ENCODE data around the gene SLC9B1. TPM values are rescaled to one million over a fixed set of nuclear protein-coding genes. Genes with fewer than 3 reads are reported as not detected.
A peak's percentile ranks its signal among the peaks of the same experiment; 100 is the strongest.

SLC9B1 gene
- total and polyA plus RNA-seq, 10 donors: 0.37 to 5.4 (median 1.7) TPM

DNA sequence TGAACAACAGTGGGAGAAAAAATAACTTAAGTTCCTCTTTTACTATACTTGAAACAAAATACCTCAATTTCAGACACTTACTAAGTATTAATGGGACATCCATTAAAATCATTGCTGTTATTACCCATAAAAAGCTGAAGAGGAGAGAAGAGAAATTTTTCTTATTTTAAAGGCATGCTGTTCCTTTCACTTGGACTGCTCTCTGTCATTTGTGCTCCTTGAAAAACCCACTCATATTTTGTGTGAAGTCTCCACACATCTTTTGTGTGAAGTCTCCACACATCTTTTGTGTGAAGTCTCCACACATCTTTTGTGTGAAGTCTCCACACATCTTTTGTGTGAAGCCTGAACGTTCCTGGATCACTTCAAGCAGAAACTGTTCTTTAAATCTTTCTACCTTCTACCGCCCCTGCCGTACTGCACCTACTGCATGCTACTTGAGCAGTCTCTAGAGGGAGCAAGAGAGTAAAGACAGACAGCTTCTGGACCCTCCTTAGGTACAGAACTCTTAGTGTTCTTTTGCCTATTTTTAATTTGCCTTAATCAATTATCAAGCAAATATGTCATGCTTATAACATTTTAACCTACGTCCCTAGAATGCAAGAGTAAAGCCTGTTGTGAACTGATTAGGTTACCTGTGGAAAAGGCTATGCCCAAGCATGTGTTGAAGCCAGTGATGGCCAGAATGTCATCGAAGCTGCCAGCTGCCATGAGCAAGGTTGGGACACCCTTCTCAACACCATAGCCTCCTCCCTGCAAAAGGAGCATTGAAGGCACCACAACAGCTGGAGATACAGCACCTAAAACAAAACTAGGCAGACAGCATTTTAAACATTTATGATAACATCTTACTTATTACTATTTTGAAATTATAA lies 27.1 kb upstream of the SLC9B1 start:
- Histone ChIP-seq H3K36me3 (peaks cover 0 to 58% (median 23%) of the 10 kb centered on the region in 6 donors), H3K27me3 (replicated peaks in 1 of 7) (no peaks in the 10 kb centered on the region), H3K4me3 (no peak overlapping the region), H3K27ac (no peak overlapping the region), H3K9me3 (no peaks in the 10 kb centered on the region), H3K4me1 (peaks cover 0 to 6% (median 0%) of the 10 kb centered on the region in 6 donors)
- intact Hi-C loops (cut with DNase I; ENCODE audit: low total_unique reads): no loop called here
- WGBS, 5 donors: 49 to 61% (median 52%) methylated on average over 5 of the region's 5 CpGs
- no peak for DNase-seq
- TF ChIP-seq CTCF (IDR thresholded peaks at IDR 0.05 in 8 of 11, conservative IDR thresholded peaks at IDR 0.05 in 3 of 11) (peak; percentile 29 to 82 (median 56)), POLR2AphosphoS5 (IDR thresholded peaks at IDR 0.05) (no peak)

DNA sequence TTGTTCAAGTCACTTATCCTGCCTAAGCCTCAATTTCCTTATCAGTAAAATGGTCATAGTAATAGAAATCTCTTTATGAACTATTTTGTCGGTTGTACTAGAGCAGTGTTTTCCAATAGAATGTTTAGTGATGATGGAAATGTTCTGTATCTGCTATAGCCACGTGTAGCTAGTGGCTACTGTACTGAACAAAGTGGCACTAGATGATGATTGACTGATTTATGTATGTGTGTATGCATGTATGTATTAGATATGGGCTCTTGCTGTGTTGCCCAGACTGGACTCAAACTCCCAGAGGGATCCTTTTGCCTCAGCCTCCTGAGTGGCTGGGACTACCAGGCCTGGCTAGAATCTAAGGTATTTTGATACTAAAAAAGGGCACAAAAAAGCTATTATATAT lies 24.7 kb upstream of the SLC9B1 start:
- Histone ChIP-seq H3K9me3 (no peaks in the 10 kb centered on the region), H3K4me1 (peaks cover 0 to 6% (median 0%) of the 10 kb centered on the region in 6 donors), H3K27me3 (replicated peaks in 1 of 7) (no peaks in the 10 kb centered on the region), H3K36me3 (peaks cover 0 to 47% (median 16%) of the 10 kb centered on the region in 6 donors), H3K27ac (no peak overlapping the region), H3K4me3 (no peak overlapping the region)
- WGBS, 5 donors: 84 to 93% (median 89%) methylated on average over 2 of the region's 2 CpGs
- no peak for TF ChIP-seq CTCF (IDR thresholded peaks at IDR 0.05 in 8 of 11, conservative IDR thresholded peaks at IDR 0.05 in 3 of 11)
- no peak for TF ChIP-seq POLR2AphosphoS5 (IDR thresholded peaks at IDR 0.05)
- TF ChIP-seq POLR2A (IDR thresholded peaks at IDR 0.05): no peak
- intact Hi-C loops (cut with DNase I; ENCODE audit: low total_unique reads): no loop called here
- no peak for DNase-seq

DNA sequence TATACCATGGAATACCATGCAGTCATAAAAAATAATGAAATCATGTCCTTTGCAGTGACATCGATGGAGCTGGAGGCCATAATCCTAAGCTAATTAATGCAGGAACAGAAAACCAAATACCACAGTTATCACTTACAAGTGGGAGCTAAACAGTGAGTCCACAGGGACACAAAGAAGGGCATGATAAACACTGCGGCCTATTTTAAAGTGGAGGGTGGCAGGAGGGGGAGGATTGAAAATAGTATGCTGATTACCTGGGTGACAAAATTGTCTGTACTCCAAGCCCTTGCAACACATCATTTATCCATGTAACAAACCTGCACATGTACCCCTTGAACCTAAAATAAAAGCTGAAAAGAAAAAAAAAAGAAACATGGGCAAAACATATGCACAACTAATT lies 16.7 kb upstream of the SLC9B1 start:
- H3K9me3 ChIP-seq: no peaks in the 10 kb centered on the region
- 92 to 98% (median 98%) methylated on average over 2 of the region's 2 CpGs for WGBS, 5 donors
- intact Hi-C loops (cut with DNase I; ENCODE audit: low total_unique reads): no loop called here

More for the DNA sequence above, 16.7 kb upstream of the SLC9B1 start:
- Histone ChIP-seq H3K27ac (no peak overlapping the region), H3K4me1 (no peaks in the 10 kb centered on the region), H3K36me3 (peaks cover 0 to 21% (median 0%) of the 10 kb centered on the region in 6 donors), H3K4me3 (no peak overlapping the region), H3K27me3 (replicated peaks in 1 of 7) (no peaks in the 10 kb centered on the region)
- no peak for TF ChIP-seq CTCF (IDR thresholded peaks at IDR 0.05 in 8 of 11, conservative IDR thresholded peaks at IDR 0.05 in 3 of 11)
- TF ChIP-seq POLR2A (IDR thresholded peaks at IDR 0.05): no peak
- no peak for TF ChIP-seq POLR2AphosphoS5 (IDR thresholded peaks at IDR 0.05)
- DNase-seq: no peak

Measured in spleen (tissue), 11 donors.